ENCODE measurements around the gene CLUH. TPM values are rescaled to one million over a fixed set of nuclear protein-coding genes. Genes with fewer than 3 reads are reported as not detected.
A peak's percentile ranks its signal among the peaks of the same experiment; 100 is the strongest.

The CLUH gene
- total RNA-seq (2014; rRNA removed; shearing (Covaris generic); ENCODE audit: low replicate concordance), result 39.1 and 67.3 TPM in 2 replicates

GRCh38 chr17:2711608-2712299 is at the start of gene CLUH:
Gene CLUH, minus strand, starts transcription at chr17:2711764. Its CDS starts 103 bp downstream, at chr17:2711661.
- Histone ChIP-seq H3K79me2 (ENCODE audit: low read length) (peaks cover 50% of the 10 kb centered on the region), H3K9ac (ENCODE audit: low read length) (peak within 1 kb of the TSS; percentile 92), H3K9me2 (replicated peaks; ENCODE audit: insufficient read depth, low read length) (no peaks in the 10 kb centered on the region), H2AFZ (ENCODE audit: low read length) (peak within 1 kb of the TSS; percentile 84; the same call in 1 of the 2 replicates), H3K36me3 (ENCODE audit: insufficient read depth, low read length) (no peaks in the 10 kb centered on the region; the same call in 1 of the 2 replicates), H3K4me2 (ENCODE audit: low read depth, low read length, poor library complexity, severe bottlenecking) (peak within 1 kb of the TSS; percentile 89), H3K9me3 (ENCODE audit: low read length) (no peaks in the 10 kb centered on the region), H3K4me3 (ENCODE audit: low read length) (peak within 1 kb of the TSS; percentile 93), H3K27ac (ENCODE audit: low read length) (peak within 1 kb of the TSS; percentile 64), H4K20me1 (ENCODE audit: insufficient read depth, low read depth, low read length) (peaks cover 42% of the 10 kb centered on the region), H3K27me3 (ENCODE audit: low read length) (no peaks in the 10 kb centered on the region), H3K4me1 (ENCODE audit: low read length) (peaks cover 30% of the 10 kb centered on the region)
- peak; percentile 97 for DNase-seq

GRCh38 chr17:2758870-2759269 is 47.3 kb upstream of the CLUH start:
- H3K4me2 ChIP-seq (ENCODE audit: low read depth, low read length, poor library complexity, severe bottlenecking), result no peak overlapping the region
- no peaks in the 10 kb centered on the region for H3K9me3 ChIP-seq (ENCODE audit: low read length)
- H4K20me1 ChIP-seq (ENCODE audit: insufficient read depth, low read depth, low read length), result no peaks in the 10 kb centered on the region
- H3K9ac ChIP-seq (ENCODE audit: low read length), result no peak overlapping the region
- DNase-seq, result no peak
- H3K4me3 ChIP-seq (ENCODE audit: low read length), result no peak overlapping the region
- H2AFZ ChIP-seq (ENCODE audit: low read length), result no peak overlapping the region
- no peaks in the 10 kb centered on the region for H3K27me3 ChIP-seq (ENCODE audit: low read length)
- no peaks in the 10 kb centered on the region for H3K9me2 ChIP-seq (replicated peaks; ENCODE audit: insufficient read depth, low read length)
- H3K27ac ChIP-seq (ENCODE audit: low read length), result no peak overlapping the region
- H3K79me2 ChIP-seq (ENCODE audit: low read length), result no peaks in the 10 kb centered on the region
- H3K36me3 ChIP-seq (ENCODE audit: insufficient read depth, low read length), result no peaks in the 10 kb centered on the region
- no peaks in the 10 kb centered on the region for H3K4me1 ChIP-seq (ENCODE audit: low read length)

- Histone ChIP-seq H3K27me3 (ENCODE audit: low read length) (no peaks in the 10 kb centered on the region), H3K4me2 (ENCODE audit: low read depth, low read length, poor library complexity, severe bottlenecking) (no peak overlapping the region), H3K4me1 (ENCODE audit: low read length) (no peaks in the 10 kb centered on the region), H3K9me3 (ENCODE audit: low read length) (no peaks in the 10 kb centered on the region), H2AFZ (ENCODE audit: low read length) (no peak overlapping the region), H3K9ac (ENCODE audit: low read length) (no peak overlapping the region), H3K79me2 (ENCODE audit: low read length) (no peaks in the 10 kb centered on the region), H3K4me3 (ENCODE audit: low read length) (no peak overlapping the region), H3K9me2 (replicated peaks; ENCODE audit: insufficient read depth, low read length) (no peaks in the 10 kb centered on the region), H3K36me3 (ENCODE audit: insufficient read depth, low read length) (no peaks in the 10 kb centered on the region), H4K20me1 (ENCODE audit: insufficient read depth, low read depth, low read length) (no peaks in the 10 kb centered on the region), H3K27ac (ENCODE audit: low read length) (no peak overlapping the region)
- no peak for DNase-seq
Measured at GRCh38 chr17:2755891-2756724, 44.5 kb upstream of the CLUH start.

GRCh38 chr17:2751491-2751890 is 39.9 kb upstream of the CLUH start:
- H3K79me2 ChIP-seq (ENCODE audit: low read length), result no peaks in the 10 kb centered on the region
- no peak overlapping the region for H3K4me3 ChIP-seq (ENCODE audit: low read length)
- no peak overlapping the region for H3K4me2 ChIP-seq (ENCODE audit: low read depth, low read length, poor library complexity, severe bottlenecking)
- no peaks in the 10 kb centered on the region for H3K36me3 ChIP-seq (ENCODE audit: insufficient read depth, low read length)
- H3K4me1 ChIP-seq (ENCODE audit: low read length), result no peaks in the 10 kb centered on the region
- H3K9me2 ChIP-seq (replicated peaks; ENCODE audit: insufficient read depth, low read length), result no peaks in the 10 kb centered on the region
- H3K27ac ChIP-seq (ENCODE audit: low read length), result no peak overlapping the region
- H2AFZ ChIP-seq (ENCODE audit: low read length), result no peak overlapping the region
- H3K27me3 ChIP-seq (ENCODE audit: low read length), result no peaks in the 10 kb centered on the region
- H3K9ac ChIP-seq (ENCODE audit: low read length), result no peak overlapping the region
- DNase-seq, result no peak
- no peaks in the 10 kb centered on the region for H3K9me3 ChIP-seq (ENCODE audit: low read length)
- H4K20me1 ChIP-seq (ENCODE audit: insufficient read depth, low read depth, low read length), result no peaks in the 10 kb centered on the region

GRCh38 chr17:2750721-2751120 is 39.2 kb upstream of the CLUH start:
- Histone ChIP-seq H3K36me3 (ENCODE audit: insufficient read depth, low read length) (no peaks in the 10 kb centered on the region), H3K27me3 (ENCODE audit: low read length) (no peaks in the 10 kb centered on the region), H3K79me2 (ENCODE audit: low read length) (no peaks in the 10 kb centered on the region), H3K4me3 (ENCODE audit: low read length) (no peak overlapping the region), H3K9me3 (ENCODE audit: low read length) (no peaks in the 10 kb centered on the region), H4K20me1 (ENCODE audit: insufficient read depth, low read depth, low read length) (no peaks in the 10 kb centered on the region), H3K4me1 (ENCODE audit: low read length) (no peaks in the 10 kb centered on the region), H3K9me2 (replicated peaks; ENCODE audit: insufficient read depth, low read length) (no peaks in the 10 kb centered on the region), H3K9ac (ENCODE audit: low read length) (no peak overlapping the region), H2AFZ (ENCODE audit: low read length) (no peak overlapping the region), H3K27ac (ENCODE audit: low read length) (no peak overlapping the region), H3K4me2 (ENCODE audit: low read depth, low read length, poor library complexity, severe bottlenecking) (no peak overlapping the region)
- no peak for DNase-seq

- Histone ChIP-seq H3K36me3 (ENCODE audit: insufficient read depth, low read length) (no peaks in the 10 kb centered on the region), H3K9me3 (ENCODE audit: low read length) (no peaks in the 10 kb centered on the region), H3K79me2 (ENCODE audit: low read length) (no peaks in the 10 kb centered on the region), H3K4me3 (ENCODE audit: low read length) (no peak overlapping the region), H2AFZ (ENCODE audit: low read length) (no peak overlapping the region), H3K4me2 (ENCODE audit: low read depth, low read length, poor library complexity, severe bottlenecking) (no peak overlapping the region), H3K9me2 (replicated peaks; ENCODE audit: insufficient read depth, low read length) (no peaks in the 10 kb centered on the region), H3K27ac (ENCODE audit: low read length) (no peak overlapping the region), H3K9ac (ENCODE audit: low read length) (no peak overlapping the region), H3K4me1 (ENCODE audit: low read length) (no peaks in the 10 kb centered on the region), H3K27me3 (ENCODE audit: low read length) (no peaks in the 10 kb centered on the region), H4K20me1 (ENCODE audit: insufficient read depth, low read depth, low read length) (no peaks in the 10 kb centered on the region)
- peak; percentile 87 for DNase-seq
Measured at GRCh38 chr17:2749784-2750181, 38.2 kb upstream of the CLUH start.

- Histone ChIP-seq H3K27ac (ENCODE audit: low read length) (no peak within 1 kb of the TSS), H3K9ac (ENCODE audit: low read length) (no peak within 1 kb of the TSS), H3K4me1 (ENCODE audit: low read length) (no peaks in the 10 kb centered on the region), H3K4me2 (ENCODE audit: low read depth, low read length, poor library complexity, severe bottlenecking) (no peak within 1 kb of the TSS), H3K9me2 (replicated peaks; ENCODE audit: insufficient read depth, low read length) (no peaks in the 10 kb centered on the region), H4K20me1 (ENCODE audit: insufficient read depth, low read depth, low read length) (no peaks in the 10 kb centered on the region), H3K9me3 (ENCODE audit: low read length) (no peaks in the 10 kb centered on the region), H3K27me3 (ENCODE audit: low read length) (no peaks in the 10 kb centered on the region), H3K79me2 (ENCODE audit: low read length) (no peaks in the 10 kb centered on the region), H3K36me3 (ENCODE audit: insufficient read depth, low read length) (no peaks in the 10 kb centered on the region), H3K4me3 (ENCODE audit: low read length) (no peak within 1 kb of the TSS), H2AFZ (ENCODE audit: low read length) (no peak within 1 kb of the TSS)
- no peak for DNase-seq
Measured at GRCh38 chr17:2749058-2749783, 37.7 kb upstream of the CLUH start, which contains the start of gene CCDC92B. Gene CCDC92B, minus strand, starts transcription at chr17:2749652. Its CDS starts 14,507 bp downstream, at chr17:2735145.
